NT2/D1 (cell line): Measurements from ENCODE around the gene ENOX1.

ENCODE experiments used
- SUZ12 ChIP-seq: IDR thresholded peaks from 2 replicates; pipeline ENCODE4 v1.6.1; 2011; ENCODE audit not compliant: insufficient read length, insufficient read depth; ENCODE audit errors: extremely low read depth
- YY1 ChIP-seq: IDR thresholded peaks from 2 replicates; pipeline ENCODE4 v1.6.1; 2011; ENCODE audit not compliant: insufficient read length, insufficient read depth
- ZNF274 ChIP-seq: IDR thresholded peaks from 2 replicates; pipeline ENCODE4 v1.6.1; 2011; ENCODE audit warnings: mild to moderate bottlenecking, low read depth, low read length

GRCh38 chr13:43374621-43375020 lies 412.2 kb downstream of the ENOX1 start:
- TF ChIP-seq ZNF274 (no peak), YY1 (no peak), SUZ12 (no peak)
